ENCODE data around the gene PSMA2. TPM values are rescaled to one million over a fixed set of nuclear protein-coding genes. Genes with fewer than 3 reads are reported as not detected.

PSMA2 gene
- total RNA-seq, 1 experiment from 2014 or later, result 159 TPM

DNA sequence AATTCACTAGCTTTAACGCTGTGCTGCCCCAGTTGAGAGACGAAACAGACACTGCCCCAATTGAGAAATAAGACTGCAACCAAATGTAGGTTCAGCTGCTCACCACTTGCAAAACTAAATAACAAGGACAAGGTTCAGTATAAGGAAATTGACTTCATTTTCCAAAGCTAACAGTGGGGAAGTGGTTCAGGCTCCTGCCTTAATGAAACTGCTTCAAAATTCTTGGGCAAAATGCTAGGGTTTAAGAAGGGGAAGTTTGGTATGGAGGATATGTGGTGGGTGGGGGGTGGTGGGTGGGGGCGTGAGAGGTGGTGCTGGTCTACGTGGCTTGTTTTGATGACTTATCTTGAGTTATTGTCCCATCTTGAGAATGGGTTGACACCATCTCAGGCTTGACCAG, 22.0 kb upstream of the PSMA2 start:
- Histone ChIP-seq H3K36me3 (ENCODE audit: control insufficient read depth, insufficient read depth, low read length) (no peaks in the 10 kb centered on the region), H3K27me3 (replicated peaks; ENCODE audit: control insufficient read depth, insufficient read depth, low read length) (no peaks in the 10 kb centered on the region), H3K4me1 (no peaks in the 10 kb centered on the region), H3K4me3 (ENCODE audit: low read depth, low read length) (no peak overlapping the region), H3K9me3 (no peaks in the 10 kb centered on the region)
- H3K27ac Mint-ChIP-seq (ENCODE audit: unreplicated experiment), result no peak overlapping the region
- POLR2A ChIA-PET, result no interaction called here
- H3K4me3 Mint-ChIP-seq (ENCODE audit: unreplicated experiment), result no peak overlapping the region
- H3K36me3 Mint-ChIP-seq (ENCODE audit: insufficient read depth, unreplicated experiment), result no peaks in the 10 kb centered on the region
- no peak for DNase-seq
- TF ChIP-seq, protein P1, sequence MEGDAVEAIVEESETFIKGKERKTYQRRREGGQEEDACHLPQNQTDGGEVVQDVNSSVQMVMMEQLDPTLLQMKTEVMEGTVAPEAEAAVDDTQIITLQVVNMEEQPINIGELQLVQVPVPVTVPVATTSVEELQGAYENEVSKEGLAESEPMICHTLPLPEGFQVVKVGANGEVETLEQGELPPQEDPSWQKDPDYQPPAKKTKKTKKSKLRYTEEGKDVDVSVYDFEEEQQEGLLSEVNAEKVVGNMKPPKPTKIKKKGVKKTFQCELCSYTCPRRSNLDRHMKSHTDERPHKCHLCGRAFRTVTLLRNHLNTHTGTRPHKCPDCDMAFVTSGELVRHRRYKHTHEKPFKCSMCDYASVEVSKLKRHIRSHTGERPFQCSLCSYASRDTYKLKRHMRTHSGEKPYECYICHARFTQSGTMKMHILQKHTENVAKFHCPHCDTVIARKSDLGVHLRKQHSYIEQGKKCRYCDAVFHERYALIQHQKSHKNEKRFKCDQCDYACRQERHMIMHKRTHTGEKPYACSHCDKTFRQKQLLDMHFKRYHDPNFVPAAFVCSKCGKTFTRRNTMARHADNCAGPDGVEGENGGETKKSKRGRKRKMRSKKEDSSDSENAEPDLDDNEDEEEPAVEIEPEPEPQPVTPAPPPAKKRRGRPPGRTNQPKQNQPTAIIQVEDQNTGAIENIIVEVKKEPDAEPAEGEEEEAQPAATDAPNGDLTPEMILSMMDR (IDR thresholded peaks at IDR 0.05; ENCODE audit: insufficient read depth in 1 of 2, low read depth in 1 of 2, low read length in 1 of 2, severe bottlenecking in 1 of 2, unreplicated experiment in 1 of 2), result no peak
- H3K27me3 Mint-ChIP-seq (ENCODE audit: insufficient read depth, unreplicated experiment), result no peaks in the 10 kb centered on the region
- no TSS peak for BruUV-seq (replicated peaks)
- CTCF ChIA-PET, result no interaction called here
- H3K9me3 Mint-ChIP-seq (ENCODE audit: unreplicated experiment), result no peaks in the 10 kb centered on the region
- intact Hi-C loops (cut with micrococcal nuclease; ENCODE audit: unreplicated experiment), result no loop called here
- no peaks in the 10 kb centered on the region for H3K4me1 Mint-ChIP-seq (ENCODE audit: low read depth, unreplicated experiment)

DNA sequence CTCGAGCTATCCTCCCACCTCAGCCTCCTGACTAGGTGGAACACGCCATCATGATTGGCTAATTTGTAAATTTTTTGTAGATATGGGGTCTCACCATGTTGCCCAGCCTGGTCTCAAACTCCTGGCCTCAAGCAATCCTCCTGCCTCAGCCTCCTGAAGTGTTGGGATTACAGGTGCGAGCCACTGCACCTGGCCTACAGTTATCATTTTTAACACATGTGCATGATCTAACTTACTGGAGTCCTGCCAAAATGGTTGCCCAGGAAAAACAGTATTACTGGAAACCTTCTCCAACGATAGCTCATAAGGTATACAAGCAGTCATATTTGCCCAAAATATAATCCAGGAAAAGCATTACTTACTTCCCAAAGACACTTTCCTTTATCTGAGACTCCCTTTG, 20.4 kb upstream of the PSMA2 start:
- intact Hi-C loops (cut with micrococcal nuclease; ENCODE audit: unreplicated experiment), result no loop called here
- H3K27ac Mint-ChIP-seq (ENCODE audit: unreplicated experiment), result no peak overlapping the region
- BruUV-seq (replicated peaks), result no TSS peak

DNA sequence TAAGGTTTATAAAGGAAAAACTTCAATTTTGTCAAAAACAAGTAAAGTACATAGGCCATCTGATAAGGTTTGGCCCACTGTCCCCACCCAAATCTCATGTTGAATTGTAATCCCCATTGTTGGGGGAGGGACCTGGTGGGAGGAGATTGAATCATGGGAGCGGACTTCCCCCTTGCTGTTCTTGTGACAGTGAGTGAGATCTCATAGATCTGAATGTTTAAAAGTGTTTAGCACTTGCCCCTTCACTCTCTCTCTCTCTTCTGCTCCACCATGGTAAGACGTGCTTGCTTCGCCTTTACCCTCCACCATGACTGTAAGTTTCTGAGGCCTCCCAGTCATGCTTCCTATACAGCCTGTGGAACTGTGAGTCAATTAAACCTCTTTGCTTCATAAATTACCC, 18.4 kb upstream of the PSMA2 start:
- no peaks in the 10 kb centered on the region for H3K36me3 Mint-ChIP-seq (ENCODE audit: insufficient read depth, unreplicated experiment)

More for the DNA sequence above, 20.4 kb upstream of the PSMA2 start:
- Mint-ChIP-seq H3K4me1 (ENCODE audit: low read depth, unreplicated experiment) (no peaks in the 10 kb centered on the region), H3K36me3 (ENCODE audit: insufficient read depth, unreplicated experiment) (no peaks in the 10 kb centered on the region), H3K27me3 (ENCODE audit: insufficient read depth, unreplicated experiment) (no peaks in the 10 kb centered on the region), H3K4me3 (ENCODE audit: unreplicated experiment) (no peak overlapping the region), H3K9me3 (ENCODE audit: unreplicated experiment) (no peaks in the 10 kb centered on the region)
- no peak for DNase-seq
- no peak overlapping the region for H3K4me3 ChIP-seq (ENCODE audit: low read depth, low read length)
- TF ChIP-seq, protein P1 (IDR thresholded peaks at IDR 0.05; ENCODE audit: insufficient read depth in 1 of 2, low read depth in 1 of 2, low read length in 1 of 2, severe bottlenecking in 1 of 2, unreplicated experiment in 1 of 2), result no peak
- H3K9me3 ChIP-seq, result no peaks in the 10 kb centered on the region
- no peaks in the 10 kb centered on the region for H3K36me3 ChIP-seq (ENCODE audit: control insufficient read depth, insufficient read depth, low read length)
- ChIA-PET CTCF (no interaction called here), POLR2A (no interaction called here)
- H3K27me3 ChIP-seq (replicated peaks; ENCODE audit: control insufficient read depth, insufficient read depth, low read length), result no peaks in the 10 kb centered on the region
- no peaks in the 10 kb centered on the region for H3K4me1 ChIP-seq

More for the DNA sequence above, 18.4 kb upstream of the PSMA2 start:
- Histone ChIP-seq H3K9me3 (no peaks in the 10 kb centered on the region), H3K27me3 (replicated peaks; ENCODE audit: control insufficient read depth, insufficient read depth, low read length) (no peaks in the 10 kb centered on the region), H3K4me1 (no peaks in the 10 kb centered on the region), H3K36me3 (ENCODE audit: control insufficient read depth, insufficient read depth, low read length) (no peaks in the 10 kb centered on the region), H3K4me3 (ENCODE audit: low read depth, low read length) (no peak overlapping the region)
- no TSS peak for BruUV-seq (replicated peaks)
- Mint-ChIP-seq H3K9me3 (ENCODE audit: unreplicated experiment) (no peaks in the 10 kb centered on the region), H3K4me3 (ENCODE audit: unreplicated experiment) (no peak overlapping the region), H3K4me1 (ENCODE audit: low read depth, unreplicated experiment) (no peaks in the 10 kb centered on the region), H3K27ac (ENCODE audit: unreplicated experiment) (no peak overlapping the region), H3K27me3 (ENCODE audit: insufficient read depth, unreplicated experiment) (no peaks in the 10 kb centered on the region)
- TF ChIP-seq, protein P1 (IDR thresholded peaks at IDR 0.05; ENCODE audit: insufficient read depth in 1 of 2, low read depth in 1 of 2, low read length in 1 of 2, severe bottlenecking in 1 of 2, unreplicated experiment in 1 of 2), result no peak
- POLR2A ChIA-PET, result no interaction called here
- CTCF ChIA-PET, result no interaction called here
- intact Hi-C loops (cut with micrococcal nuclease; ENCODE audit: unreplicated experiment), result no loop called here
- DNase-seq, result no peak

Data from Caco-2 (cell line).